Epidermal melanocyte (primary cell): ENCODE data around the gene TECTB.
"Not testable (repeated sequence)": the region's sequence is repeated elsewhere in the genome, so short reads cannot be mapped to it uniquely, and the experiment has no call there.

ENCODE experiments used
- DNase-seq: peaks from one replicate; pipeline ENCODE4 v3.0.0; 2011; ENCODE audit warnings: low spot score; ENCODE audit not compliant: insufficient read length

The TECTB gene

GRCh38 chr10:112283100-112283499, at the start of gene TECTB:
Gene TECTB, plus strand, starts transcription at chr10:112283400. Its CDS starts 335 bp downstream, at chr10:112283735.
- DNase-seq, result no peak

GRCh38 chr10:112235141-112235540, 48.1 kb upstream of the TECTB start:
- no peak for DNase-seq

- no peak for DNase-seq
Observed at GRCh38 chr10:112235920-112236319, 47.3 kb upstream of the TECTB start.

GRCh38 chr10:112236486-112236885, 46.7 kb upstream of the TECTB start:
- no peak for DNase-seq

GRCh38 chr10:112239347-112239746, 43.9 kb upstream of the TECTB start:
- no peak for DNase-seq

- no peak for DNase-seq
Observed at GRCh38 chr10:112240441-112240840, 42.8 kb upstream of the TECTB start.

GRCh38 chr10:112241651-112242341, 41.4 kb upstream of the TECTB start:
- no peak for DNase-seq

GRCh38 chr10:112242769-112243168, 40.4 kb upstream of the TECTB start:
- no peak for DNase-seq

- no peak for DNase-seq
Observed at GRCh38 chr10:112243713-112244112, 39.5 kb upstream of the TECTB start.

GRCh38 chr10:112244197-112244596, 39.0 kb upstream of the TECTB start:
- no peak for DNase-seq

GRCh38 chr10:112247791-112248190, 35.4 kb upstream of the TECTB start:
- no peak for DNase-seq

- no peak for DNase-seq
Observed at GRCh38 chr10:112248584-112249295, 34.5 kb upstream of the TECTB start.

GRCh38 chr10:112249722-112250121, 33.5 kb upstream of the TECTB start:
- no peak for DNase-seq

GRCh38 chr10:112250555-112250954, 32.6 kb upstream of the TECTB start:
- no peak for DNase-seq

GRCh38 chr10:112251238-112251637, 32.0 kb upstream of the TECTB start:
- DNase-seq, result not testable (repeated sequence)

- DNase-seq, result no peak
Observed at GRCh38 chr10:112258407-112258806, 24.8 kb upstream of the TECTB start.

- DNase-seq, result no peak
Observed at GRCh38 chr10:112259688-112260087, 23.5 kb upstream of the TECTB start.

GRCh38 chr10:112260831-112261230, 22.4 kb upstream of the TECTB start:
- no peak for DNase-seq

- DNase-seq, result no peak
Observed at GRCh38 chr10:112261281-112261822, 21.8 kb upstream of the TECTB start.

- DNase-seq, result no peak
Observed at GRCh38 chr10:112262546-112262945, 20.7 kb upstream of the TECTB start.

- DNase-seq, result no peak
Observed at GRCh38 chr10:112265745-112266144, 17.5 kb upstream of the TECTB start.

- DNase-seq, result no peak
Observed at GRCh38 chr10:112269266-112269665, 13.9 kb upstream of the TECTB start.

GRCh38 chr10:112271982-112272381, 11.2 kb upstream of the TECTB start:
- no peak for DNase-seq
